CD4-positive, alpha-beta T cell treated with Interleukin-4 for 1 hour (primary cell): Measurements from ENCODE around the gene KCTD19.
A peak's percentile ranks its signal among the peaks of the same experiment; 100 is the strongest.

Experiments
- DNase-seq, 2 donors: peaks; one replicate each; pipeline ENCODE4 v3.0.0-alpha.2; 2020 to 2022

Gene KCTD19

DNA sequence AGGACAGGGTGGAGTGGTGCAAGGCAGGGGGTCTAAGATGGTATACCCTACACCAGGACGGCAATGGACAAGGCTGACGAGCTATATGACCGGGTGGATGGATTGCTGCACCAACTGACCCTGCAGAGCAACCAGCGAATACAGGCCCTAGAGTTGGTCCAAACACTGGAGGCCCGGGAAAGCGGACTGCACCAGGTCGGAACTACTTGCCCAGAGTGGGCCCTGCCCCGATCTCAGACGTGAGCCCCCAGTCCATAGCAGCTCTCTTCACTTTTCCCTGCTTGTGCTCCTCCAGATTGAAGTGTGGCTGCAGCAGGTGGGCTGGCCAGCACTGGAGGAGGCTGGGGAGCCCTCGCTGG is 44.1 kb downstream of the KCTD19 start:
- DNase-seq, result no peak

DNA sequence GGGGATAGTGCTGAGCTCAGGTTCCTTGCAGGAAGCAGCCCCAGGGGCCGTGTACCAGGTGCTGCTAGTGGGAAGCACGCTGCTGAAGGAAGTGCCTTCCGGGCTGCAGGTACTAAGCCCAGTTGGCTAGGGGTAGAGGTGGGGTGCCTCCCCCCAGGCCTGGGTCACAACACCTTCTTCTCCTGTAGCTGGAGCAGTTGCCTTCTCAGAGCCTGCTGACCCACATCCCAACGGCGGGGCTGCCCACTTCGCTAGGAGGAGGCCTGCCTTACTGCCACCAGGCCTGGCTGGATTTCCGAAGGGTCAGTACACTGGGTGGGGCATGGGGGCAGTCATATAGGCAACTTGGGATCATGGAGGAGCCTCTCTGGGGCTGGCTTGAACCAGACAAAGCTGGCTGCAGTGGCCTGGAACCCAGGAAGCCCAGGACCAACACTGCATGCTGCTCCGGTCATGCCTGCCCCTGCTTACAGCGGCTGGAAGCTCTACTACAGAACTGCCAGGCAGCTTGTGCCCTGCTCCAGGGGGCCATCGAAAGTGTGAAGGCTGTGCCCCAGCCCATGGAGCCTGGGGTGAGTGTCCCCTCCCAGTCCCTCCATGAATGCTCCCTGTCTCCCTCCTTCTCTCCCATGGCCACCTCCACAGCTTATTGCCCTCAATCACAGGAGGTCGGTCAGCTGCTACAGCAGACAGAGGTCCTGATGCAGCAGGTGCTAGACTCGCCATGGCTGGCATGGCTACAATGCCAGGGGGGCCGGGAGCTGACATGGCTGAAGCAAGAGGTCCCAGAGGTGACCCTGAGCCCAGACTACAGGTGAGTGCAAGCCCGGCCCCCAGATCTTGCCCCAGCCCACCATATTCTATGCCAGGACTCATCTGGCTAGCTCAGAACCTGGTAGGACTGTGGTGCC is 44.8 kb downstream of the KCTD19 start:
- no peak for DNase-seq

DNA sequence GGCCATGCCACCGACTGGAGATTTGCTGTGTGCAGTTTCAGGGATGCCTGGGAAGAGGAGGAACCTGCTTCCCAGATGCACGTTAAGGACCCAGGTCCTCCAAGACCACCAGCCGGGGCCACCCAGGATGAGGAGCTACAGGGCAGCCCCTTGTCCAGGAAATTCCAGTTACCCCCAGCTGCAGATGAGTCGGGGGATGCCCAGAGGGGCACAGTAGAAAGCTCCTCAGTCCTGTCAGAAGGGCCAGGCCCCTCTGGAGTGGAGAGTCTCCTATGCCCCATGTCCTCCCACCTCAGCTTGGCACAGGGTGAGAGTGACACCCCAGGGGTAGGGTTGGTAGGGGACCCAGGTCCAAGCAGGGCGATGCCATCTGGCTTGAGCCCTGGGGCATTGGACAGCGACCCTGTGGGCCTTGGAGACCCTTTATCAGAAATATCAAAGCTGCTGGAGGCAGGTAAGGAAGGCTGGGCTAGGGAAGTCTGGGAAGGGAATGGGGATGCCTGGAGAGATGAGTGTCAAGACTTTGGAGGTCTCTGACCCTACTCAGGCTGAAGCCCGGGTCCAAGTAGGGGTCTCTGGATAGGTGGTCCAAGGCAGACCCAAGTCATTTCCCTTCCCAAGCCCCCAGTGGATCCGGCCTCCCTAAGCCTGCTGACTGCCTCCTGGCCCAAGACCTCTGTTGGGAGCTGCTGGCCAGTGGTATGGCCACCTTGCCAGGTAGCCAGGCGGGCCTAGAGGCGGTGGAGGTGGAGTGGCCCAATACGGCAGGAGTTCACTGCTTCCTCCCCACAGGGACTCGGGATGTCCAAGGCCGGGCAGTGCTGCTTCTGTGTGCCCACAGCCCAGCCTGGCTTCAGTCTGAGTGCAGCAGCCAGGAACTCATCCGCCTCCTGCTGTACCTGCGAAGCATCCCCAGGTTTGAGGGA is 46.2 kb downstream of the KCTD19 start:
- no peak for DNase-seq

DNA sequence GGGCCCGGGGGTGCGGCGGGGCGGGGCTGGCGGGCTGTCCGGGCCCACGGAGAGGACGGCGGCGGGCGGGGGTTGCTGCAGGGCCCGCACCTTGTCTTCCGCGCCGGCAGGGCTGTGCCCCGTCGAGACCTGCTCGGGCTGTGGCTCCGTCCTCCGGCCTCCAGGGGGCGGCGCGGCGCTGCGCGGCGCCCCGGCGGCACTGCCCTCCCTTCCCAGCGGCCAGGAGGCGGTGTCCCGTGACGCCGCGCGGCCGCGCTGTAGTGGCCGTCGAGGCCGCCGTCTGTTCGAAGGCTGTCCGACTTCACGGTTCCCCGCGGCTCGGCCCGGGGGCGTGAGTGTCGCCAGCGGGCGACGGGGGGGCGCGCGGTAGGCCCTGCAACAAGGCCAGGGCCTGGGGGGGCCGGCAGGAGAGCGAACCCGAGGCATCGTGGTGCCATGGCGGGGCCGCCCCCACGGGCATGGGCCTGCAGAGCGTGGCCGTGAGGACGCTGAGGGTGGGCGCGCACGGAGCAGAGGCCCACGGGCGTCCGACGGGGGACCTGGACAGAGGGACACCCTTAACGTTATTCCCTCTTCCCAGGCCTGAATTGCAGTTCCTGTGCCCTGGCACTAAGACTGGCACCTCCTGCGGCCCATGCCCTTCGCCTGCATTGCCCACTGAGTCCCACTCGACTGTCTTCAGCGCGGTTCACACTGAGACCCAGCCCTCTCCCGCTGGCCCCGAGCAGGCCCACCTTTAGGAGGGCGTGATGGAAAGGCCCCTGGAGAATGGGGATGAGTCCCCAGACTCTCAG is 47.0 kb downstream of the KCTD19 start, which contains the start of gene PLEKHG4:
TSS of gene PLEKHG4 (plus strand) at position 237 of the 794 bp plus-strand sequence. CDS start at position 750, 513 bp downstream.
- peak; percentile 84 to 86 for DNase-seq

DNA sequence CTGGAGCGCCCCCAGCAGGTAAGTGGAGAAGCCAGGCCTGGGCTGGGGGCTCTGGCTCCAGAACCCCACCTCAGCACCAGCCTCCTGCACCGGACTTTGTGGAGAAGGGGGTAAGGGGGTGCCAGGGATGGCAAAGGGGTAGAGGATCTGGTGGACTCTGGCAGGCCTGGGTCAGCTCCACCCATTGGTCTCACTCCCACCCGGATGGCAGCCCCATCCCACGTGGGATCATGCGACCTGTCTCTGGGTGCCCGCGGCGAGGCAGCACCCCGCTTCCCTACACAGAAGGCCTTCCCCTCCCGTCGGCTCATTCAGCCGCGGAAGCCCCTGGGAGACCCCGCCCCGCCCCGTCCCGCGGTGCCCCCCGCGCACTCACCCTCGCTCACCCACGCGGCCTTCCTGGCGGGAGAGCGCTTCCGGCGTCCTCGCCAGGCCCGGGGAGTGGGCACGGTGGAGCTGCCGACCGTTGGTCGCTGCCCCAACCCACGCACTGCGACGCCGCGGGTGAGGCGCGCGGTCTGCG is 47.7 kb downstream of the KCTD19 start:
- DNase-seq, result peak in 1 of 2 donors; percentile 23

DNA sequence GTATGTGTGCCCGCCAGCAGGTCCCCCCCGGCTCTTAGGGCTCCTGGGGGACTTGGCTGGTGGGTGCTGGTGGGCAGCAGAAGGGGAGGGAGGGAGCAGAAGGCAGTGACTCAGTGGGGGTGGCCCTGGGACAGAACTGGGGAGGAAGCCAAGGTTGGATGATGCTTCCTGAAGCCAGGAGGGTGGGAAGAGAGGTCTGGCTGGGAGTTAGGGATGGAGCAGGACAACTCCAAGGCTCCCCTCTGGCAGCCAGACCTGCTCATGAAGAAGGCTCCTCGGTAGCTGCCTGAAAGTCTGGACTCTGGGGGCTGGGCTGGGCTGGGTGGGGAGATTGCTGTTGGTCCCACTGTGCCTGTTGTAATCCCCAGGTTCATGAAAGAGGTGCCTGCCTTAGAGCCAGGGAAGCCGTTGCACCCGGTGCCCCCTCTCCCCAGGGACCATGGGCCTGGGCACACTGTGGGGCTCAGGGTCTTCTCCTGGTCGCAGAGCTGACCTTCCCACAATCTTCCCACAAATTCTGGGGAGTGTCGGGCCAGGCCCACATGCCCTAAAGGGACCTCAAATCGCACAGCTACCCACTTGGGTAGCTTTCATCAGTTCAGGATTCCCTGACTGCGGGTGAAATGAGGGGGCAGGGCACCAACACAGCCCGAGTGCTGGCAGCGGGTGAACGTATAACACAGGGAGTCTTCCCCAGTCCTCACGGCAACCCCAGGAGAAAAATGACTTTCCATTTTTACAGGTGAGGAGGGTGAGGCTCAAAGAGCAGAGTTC is 48.4 kb downstream of the KCTD19 start:
- no peak for DNase-seq

DNA sequence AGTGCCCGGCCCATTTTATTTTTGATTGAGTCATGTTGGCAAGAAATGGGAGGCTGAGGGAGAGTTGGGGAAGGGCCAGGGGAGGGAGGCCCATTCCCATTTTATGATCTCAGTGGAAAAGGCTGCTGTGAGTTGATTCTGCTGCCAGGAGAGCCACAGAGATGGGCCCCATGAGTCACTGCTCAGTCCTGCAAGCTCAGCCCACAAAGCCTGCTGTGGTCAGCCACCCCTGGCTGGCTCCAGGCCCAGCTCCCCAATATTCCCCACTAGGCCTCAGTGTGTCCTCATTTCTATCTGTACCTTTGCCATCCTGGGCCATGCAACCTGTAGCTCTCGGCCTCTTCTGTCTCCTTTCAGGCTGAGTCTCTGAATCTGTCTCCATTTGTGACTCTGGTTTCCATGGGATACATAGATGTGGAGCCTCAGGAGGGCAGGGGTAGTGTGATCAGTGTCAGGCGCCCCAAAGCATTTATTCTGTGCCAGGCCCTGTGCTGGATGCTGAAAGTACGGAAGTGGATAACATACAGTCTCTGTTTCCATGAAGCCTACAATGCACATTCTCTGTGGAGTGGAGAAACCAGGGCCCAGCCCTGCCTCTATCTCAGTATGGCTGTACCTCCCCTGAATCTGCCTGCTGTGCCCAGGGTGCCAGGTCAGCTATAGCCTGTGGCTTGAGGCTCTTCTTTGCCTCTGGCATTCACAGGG is 49.1 kb downstream of the KCTD19 start:
- DNase-seq, result no peak

DNA sequence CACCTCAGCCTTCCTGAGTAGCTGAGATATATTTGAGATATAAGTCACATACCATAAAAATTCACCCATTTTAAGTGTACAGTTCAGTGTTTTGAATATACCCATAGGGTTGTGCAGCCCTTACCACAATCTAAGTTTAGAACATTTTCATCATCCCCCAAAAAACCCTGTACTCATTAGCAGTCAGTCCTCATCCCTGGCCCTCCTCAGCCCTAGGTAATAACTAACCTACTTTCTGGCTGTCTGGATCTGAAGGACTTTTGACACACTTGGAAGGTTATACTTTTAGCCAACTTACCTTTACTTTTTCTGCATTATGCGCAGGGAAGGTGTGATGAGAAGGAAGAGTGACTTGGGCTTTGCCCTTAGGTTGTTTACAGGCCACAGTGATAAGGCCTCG is 51.2 kb downstream of the KCTD19 start:
- no peak for DNase-seq

DNA sequence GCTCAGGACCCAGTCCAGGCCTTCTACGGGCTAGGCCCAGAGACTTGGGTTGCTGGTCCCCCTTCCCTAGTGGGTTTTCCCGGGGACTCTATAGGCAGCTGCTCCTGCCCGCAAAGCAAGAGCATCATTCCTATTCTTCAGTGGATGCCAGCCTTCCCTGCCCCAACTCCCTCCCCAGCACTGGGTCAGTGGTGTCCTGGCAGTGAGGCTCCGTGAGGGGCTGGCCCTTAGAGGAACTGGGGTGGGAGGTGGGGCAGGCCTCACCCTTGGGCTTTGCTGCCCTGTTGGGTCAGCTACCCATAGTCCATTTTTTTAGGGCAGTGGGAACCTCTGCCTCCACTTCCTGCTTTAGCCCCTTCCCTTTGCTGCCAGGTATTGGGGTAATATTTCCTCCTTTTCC is 55.1 kb downstream of the KCTD19 start:
- no peak for DNase-seq

DNA sequence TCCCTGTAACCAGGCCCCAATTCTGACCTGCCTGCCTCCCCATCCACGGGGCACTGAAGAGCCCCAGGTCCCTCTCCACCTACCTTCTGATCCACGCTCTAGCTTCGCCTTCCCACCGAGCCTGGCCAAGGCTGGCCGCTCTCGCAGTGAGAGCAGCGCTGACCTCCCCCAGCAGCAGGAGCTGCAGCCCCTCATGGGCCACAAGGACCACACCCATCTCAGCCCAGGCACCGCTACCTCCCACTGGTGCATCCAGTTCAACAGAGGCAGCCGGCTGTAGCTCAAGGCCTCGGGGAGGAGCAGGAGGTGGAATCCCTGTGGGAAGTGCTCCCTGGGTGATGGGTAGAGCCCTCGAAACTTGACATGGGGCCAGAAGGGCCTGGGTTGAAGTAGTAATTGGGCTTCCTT is 55.6 kb downstream of the KCTD19 start:
- no peak for DNase-seq

DNA sequence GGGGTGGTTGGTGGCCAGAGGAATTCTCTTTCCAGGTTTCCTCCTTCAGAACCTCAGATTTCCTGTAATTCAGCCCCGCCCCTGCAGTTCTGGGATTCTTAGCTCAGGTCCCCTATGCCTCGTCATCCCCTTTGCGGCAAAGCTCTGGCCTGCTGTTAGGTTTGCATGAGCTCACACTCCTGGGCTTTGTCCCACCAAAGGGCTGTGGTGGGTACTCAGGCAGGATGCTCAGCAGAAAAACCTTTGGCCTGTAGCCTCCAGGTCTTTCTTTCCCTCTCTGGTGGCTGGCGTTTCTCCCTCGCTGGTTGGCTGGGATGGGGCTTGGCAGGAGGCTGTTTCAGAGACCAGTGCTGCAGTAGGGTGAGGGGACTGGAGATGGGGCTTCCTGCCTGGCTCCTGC is 56.8 kb downstream of the KCTD19 start:
- no peak for DNase-seq

DNA sequence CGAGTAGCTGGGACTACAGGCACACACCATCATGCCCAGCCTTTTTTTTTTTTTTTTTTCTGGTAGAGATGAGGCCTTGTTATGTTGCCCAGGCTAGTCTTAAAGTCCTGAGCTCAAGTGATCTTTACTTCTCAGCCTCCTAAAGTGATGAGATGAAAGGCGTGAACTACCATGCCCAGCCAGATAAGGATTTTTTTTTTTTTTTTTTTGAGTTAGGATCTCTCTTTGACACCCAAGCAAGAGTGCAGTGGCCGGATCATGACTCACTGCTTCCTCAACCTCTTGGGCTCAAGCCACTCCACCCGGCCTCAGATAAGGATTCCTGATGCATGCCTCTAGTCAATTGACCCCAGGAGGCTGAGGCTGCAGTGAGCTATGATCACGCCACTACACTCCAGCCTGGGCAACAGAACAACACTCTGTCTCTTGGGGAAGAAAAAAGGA is 58.4 kb downstream of the KCTD19 start:
- no peak for DNase-seq

DNA sequence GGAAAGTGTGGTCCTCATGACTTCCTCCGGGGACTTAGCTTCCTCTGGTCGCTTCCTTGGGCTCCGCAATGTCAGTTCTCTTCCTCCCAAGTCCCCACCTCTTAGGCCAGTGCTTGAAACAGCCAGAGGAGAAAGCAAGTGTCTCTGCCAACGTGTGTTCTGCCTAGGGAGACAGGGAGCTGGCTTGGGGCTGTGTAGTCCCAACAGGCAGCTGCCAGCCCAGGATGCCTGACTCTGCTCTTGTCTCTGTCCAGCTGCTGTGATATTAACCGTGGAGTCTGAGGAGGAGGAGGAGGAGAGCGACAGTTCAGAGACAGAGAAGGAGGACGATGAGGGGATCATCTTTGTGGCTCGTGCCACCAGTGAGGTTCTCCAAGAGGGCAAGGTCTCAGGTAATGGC is 60.7 kb downstream of the KCTD19 start:
- no peak for DNase-seq

DNA sequence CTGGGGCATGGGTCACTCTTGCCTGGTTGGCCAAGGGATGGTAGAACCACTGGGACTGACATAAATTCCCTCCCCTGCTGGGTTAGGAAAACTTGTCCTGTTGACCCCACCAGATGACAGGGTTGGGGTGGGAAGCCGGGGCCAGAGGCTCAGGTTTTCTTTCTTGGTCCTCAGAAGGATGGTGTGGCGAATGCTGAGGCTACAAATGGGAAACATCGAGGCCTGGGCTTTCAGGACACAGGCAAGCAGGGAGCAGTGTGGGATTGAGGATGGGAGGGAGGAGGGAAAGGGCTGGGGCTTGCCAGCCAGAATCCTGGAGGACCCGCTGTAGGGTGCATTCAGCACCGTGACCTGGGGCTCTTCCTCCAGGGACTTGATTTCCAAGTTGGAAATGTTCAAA is 61.7 kb downstream of the KCTD19 start:
- DNase-seq, result no peak

DNA sequence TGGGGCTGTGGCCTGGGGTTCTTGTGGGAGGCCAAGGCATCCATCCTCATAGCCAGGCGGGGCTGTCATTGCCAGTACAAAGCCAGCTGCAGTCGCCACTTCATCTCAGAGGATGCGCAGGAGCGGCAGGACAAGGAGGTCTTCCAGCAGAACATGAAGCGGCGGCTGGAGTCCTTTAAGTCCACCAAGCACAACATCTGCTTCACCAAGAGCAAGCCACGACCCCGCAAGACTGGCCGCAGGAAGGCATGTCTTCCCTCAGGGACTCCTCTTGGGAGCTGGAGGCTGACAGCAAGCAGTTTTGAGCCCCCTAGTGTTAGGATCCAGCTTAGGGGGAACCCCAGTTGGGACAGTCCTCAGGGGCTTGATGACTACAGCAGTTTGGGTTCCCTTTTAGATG is 62.3 kb downstream of the KCTD19 start:
- no peak for DNase-seq

DNA sequence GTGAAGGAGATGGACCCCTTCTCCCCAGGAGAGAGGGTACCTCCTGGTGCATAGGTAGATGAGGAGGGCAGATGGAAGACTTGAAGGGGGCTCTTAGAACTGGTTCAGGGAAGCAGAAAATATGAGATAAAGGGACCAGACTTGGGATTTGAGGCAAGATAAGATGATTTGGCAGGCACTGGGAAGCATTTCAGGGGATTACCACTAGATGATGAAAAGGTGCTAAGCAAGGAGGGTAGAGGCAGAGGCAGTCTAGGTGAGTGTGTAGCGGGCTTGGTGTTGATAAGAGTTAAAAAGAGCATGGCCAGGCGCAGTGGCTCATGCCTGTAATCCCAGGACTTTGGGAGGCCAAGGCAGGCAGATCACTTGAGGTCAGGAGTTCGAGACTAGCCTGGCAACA is 63.3 kb downstream of the KCTD19 start:
- DNase-seq, result no peak

DNA sequence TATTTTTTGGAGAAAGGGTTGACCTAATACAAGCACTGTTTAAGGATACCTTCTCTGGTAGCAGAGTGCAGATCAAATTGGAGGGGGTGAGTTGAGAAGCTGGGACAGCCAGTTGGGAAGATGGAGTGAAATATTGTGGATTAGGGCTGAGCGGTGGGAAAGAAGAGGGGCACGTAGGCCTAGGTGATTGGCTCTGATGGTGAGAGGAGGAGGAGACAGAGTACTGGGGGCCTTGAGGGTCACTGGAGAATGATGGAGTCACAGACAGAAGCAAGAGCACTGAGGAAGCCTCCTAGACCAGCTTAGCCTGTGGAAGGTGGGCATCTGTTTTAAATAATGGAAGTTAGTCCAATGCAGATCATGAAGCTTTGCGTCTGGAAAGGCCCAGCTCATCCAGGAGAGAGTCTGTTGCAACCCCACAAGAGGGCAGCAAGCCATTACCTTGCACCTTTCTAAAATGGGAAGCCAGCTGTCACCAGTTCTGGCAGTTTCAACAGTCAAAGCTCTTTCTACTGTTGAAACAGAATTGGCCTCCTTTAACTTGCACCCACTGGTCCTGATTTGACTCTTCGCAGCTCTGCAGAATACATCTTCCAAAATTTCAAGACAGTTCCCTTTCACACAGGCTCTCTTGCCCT is 66.0 kb downstream of the KCTD19 start:
- no peak for DNase-seq

DNA sequence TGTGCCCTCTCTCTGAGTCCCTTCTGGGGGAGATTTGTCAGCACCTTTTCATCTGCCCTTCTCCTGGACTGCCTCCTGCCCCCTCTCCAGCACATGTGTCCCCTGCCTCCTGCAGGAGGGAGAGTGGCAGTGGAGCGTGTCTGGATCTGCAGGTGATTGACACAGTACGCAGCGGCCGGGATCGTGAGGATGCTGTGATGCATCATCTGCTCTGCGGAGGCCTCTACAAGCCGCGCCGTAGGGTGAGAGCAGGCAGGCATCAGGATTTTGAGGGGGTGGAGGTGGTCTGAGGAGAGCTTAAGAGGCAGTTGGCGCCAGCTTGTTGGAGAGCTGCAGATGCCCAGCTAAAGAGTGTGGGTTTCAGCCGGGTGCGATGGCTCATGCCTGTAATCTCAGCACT is 66.8 kb downstream of the KCTD19 start:
- no peak for DNase-seq

DNA sequence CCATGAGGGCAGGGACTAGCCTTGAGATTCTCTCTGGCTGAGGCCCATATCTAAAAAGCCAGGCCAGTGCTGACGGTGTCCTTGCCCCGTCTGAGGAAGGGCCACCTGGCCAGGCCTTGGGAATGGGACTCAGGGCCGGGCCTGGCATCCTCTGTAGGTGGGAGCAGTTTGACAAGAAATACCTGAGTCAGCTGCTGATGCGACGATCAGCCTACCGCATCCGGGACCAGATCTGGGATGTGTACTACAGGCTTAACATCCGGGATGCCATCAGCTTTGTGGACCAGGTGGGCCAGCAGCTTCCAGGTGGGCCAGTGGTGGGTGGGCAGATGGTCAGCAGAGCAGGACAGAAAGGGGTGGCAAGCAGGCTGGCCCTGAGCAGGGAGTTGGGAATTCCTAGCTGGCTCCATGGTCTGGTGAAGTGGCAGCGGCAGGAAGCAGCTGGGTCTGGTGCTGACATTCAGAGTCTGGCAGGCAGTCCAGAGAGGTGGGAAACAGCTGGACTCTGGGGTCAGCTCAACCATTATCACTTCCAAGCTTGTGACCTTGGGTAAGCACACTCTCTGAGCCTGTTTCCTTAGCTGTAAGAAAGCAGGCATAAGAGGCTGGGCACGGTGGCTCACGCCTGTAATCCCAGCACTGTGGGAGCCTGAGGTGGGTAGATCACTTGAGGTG is 68.2 kb downstream of the KCTD19 start:
- DNase-seq, result no peak
